ENCODE results near the gene EPAS1.

EPAS1 gene

DNA sequence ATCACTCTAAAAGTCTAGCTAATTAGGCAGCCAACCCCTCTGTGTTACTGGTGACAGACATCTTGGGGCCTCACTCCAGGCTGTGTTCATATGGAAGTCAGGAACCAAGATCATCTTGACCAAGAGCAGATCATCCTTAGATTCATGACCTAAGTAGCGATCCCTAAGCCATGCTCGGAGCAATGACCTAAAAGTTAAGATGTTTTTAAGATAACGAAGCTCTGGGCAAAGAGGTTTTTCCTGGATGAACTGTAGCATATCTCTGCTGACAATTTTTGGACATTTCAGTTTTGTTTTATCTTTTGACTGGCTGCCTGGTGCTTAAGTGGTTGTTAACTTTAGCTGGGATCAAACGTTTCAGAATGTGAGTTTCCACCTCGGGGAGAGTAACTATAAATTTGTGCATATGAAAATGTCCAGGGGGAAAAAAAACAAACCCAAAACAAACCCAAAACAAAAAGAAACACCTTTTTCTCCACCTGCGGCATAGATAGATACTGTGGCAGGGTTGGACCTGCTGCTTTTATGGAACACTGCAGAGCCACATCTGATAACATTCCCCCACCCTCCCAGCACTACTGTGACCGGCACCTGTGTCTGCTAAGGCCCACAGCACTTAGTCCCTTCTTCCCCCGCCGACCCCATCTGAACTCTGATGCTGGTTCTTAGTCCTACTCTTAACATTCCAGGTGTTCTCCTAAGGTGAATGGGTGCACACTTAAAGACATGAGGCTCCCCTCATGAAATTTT is 45.5 kb downstream of the EPAS1 start:
- DNase-seq, result no peak

- DNase-seq, result no peak
Measured at GRCh38 chr2:46344706-46345105, 47.5 kb downstream of the EPAS1 start.

DNA sequence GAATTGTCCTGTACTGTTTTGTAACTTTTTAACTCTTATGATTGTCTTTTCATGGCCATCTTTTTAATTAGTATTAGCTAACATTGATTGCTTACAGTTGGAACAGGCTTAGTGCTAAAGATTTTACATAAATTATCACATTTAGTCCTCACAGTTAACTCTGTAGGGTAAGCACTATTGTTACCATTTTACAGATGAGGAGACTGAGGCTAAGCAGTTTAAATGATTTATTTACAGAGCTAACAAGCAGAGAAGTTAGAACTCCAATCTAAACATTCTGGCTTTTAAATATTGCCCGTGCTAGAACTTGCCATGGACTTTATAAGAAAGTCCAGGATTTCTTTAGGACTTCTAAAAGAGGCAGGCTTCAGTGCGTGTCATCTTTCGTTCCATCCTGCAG is 48.6 kb downstream of the EPAS1 start:
- DNase-seq, result no peak

DNA sequence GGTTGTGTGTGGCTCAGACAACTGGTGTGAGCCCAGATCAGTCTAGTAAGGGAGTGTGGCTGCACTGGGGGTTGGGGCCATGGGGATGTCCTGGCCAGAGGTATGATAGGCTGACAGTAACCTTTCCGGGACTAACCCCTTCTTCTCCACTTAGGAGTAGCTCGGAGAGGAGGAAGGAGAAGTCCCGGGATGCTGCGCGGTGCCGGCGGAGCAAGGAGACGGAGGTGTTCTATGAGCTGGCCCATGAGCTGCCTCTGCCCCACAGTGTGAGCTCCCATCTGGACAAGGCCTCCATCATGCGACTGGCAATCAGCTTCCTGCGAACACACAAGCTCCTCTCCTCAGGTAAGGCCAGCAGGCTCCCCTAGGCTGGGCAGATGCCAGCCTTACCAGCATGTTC is 49.5 kb downstream of the EPAS1 start:
- no peak for DNase-seq

GRCh38 chr2:46347648-46348280 is 50.6 kb downstream of the EPAS1 start:
- DNase-seq, result no peak

GRCh38 chr2:46349115-46349547 is 51.9 kb downstream of the EPAS1 start:
- no peak for DNase-seq

DNA sequence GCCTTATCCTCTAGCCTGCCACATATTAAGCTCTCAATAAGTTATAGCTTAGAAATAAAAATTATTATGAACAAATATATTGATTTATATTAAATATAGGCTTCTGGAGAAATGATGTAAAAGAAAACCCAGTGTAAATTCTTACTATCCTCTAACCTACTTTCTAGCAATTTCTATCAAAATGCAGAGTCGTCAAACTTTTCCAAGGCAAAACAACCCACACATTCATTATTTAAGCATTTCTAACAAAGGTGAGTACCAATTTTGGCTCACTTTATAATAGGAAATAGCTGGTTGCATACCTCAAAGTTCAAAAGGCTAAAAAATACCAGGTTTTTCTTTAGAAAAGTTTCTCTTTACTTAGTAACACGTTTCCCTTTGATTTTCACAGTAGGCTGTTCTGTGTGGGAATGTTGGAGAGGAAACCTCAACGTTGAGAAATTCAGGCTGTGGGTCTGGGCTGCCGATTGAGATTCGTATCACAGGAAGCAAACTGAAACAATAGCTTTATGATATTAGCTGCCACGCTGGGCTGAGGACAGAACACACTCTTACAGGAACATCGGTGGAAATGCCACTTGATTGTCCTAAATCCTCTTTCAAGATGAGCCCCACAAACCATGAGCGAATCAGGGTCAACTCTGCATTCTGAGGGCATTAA is 53.0 kb downstream of the EPAS1 start:
- DNase-seq, result no peak

GRCh38 chr2:46351098-46351749 is 54.0 kb downstream of the EPAS1 start:
- peak; percentile 18 for DNase-seq

- DNase-seq, result peak; percentile 64
Measured at GRCh38 chr2:46351750-46352138, 54.5 kb downstream of the EPAS1 start.

GRCh38 chr2:46352621-46353020 is 55.4 kb downstream of the EPAS1 start:
- no peak for DNase-seq

DNA sequence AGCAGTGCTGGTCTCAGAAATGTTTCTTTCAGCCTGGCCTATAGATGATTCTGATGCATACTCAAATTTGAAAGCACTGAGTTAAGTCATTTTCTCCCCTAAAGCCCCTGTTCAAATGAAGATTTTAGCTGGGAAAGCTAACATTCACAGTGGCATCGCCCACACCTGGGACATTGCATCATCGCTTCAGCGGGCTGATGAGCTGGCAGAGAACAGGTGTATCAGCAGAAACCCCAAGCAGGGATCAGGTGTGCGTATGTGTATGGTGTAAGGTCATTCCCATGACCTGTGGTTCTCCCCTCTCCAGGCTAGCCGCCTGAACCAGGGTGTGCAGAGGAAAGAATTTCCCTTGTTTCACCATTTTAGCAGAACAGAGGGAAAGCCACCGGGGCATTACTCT is 56.3 kb downstream of the EPAS1 start:
- no peak for DNase-seq

GRCh38 chr2:46355756-46356155 is 58.5 kb downstream of the EPAS1 start:
- DNase-seq, result no peak

DNA sequence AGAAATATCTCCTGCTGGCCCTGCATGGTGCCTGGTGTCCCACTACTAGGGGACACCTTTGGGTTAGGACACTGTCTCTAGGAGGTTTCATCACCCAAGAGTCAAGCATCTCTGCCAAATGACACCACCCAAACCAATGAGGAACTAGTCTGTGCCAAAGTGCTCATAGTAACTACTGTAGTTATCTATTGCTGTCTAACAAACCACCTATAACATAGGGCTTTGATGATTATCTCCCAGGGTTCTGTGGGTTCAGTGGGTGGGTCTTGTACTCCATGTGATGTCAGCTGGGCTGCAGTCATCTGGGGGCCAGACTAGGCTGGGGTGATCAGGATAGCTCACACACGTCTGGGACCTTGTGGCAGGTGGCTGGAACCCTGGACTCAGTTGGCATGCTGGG is 59.8 kb downstream of the EPAS1 start:
- no peak for DNase-seq

DNA sequence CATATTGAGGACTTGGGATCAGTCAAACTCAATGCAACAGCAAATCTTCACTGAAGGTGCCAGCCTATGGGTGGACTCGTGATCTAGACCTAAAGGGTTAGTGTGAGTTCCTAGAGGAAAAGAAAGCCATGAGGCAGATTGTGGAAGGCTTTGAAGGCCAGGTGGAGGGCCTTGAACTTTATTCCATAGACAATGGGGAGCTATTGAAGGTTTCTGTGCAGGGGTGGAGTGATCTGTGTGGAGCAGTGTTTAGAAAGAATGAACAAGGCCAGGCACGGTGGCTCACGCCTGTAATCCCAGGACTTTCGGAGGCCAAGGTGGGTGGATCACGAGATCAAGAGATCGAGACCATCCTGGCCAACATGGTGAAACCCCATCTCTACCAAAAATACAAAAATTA is 61.5 kb downstream of the EPAS1 start:
- DNase-seq, result no peak

DNA sequence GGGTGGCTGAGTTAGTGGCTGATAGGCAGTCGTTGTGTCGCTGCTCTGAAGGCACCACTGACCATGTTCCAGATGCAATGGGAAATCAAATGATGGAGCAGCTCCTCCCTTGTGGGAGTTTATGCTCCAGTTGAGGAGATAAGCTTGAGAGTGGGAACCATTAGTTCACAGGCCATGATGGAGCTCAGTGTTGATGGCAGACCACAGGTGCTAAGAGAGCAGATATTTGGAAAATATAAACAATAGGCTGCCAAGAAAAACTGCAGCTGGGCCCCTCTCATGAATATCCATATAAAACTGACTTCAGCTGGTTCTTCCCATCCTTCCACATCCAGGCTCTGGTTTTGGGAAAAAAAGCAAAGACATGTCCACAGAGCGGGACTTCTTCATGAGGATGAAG is 63.1 kb downstream of the EPAS1 start:
- DNase-seq, result no peak

DNA sequence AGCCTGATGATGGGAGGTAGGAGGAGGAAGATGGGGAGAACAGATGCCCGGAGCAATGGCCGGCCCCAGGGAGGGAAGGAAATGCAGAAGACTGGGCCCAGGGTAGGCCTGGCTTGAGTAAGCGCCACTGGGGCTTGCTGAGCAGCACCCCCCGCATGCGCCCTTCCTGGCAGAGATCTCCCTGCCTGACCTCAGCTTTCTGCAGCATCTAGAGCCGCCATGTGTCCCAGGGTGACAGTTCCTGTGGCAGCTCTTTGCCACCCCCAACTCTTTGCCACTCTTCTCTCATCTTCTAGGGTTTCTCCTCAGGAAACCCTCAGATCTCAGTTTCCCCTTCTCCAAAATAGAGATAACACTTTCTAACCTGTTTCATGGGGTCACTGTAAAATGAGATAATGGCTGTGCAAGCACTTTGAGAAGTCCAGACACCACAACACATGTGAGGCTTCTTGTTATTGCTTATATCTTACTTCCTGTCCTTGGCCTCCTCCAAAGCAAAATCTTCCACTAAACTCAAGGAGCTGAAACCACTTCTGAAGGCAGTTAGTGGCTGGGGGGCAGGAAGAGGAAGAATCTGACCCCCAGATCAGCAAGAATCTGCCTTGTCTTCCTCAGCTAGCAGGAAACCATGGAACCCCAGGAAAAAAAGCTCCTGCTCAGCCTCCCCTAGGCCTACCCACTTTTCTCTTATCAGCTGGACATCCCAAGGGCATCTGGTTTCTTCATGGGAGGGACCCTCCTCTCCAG is 64.9 kb downstream of the EPAS1 start:
- DNase-seq, result no peak

DNA sequence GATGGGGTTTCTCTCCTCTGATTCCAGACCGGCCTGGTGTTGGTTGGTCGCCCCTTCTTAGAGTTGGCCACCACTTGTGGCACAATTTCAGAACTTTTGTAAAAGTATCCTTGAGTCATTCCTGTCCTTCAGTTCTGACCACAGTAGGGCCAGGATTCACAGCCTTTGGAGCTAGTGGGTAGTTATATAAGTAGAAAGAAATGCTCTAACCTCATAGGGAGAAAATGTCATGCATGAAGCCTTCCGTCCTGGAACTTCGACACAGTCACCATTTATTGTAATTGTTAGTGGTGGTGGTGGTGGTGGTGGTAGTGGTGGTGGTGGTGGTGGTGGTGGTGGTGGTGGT is 65.4 kb downstream of the EPAS1 start:
- no peak for DNase-seq

DNA sequence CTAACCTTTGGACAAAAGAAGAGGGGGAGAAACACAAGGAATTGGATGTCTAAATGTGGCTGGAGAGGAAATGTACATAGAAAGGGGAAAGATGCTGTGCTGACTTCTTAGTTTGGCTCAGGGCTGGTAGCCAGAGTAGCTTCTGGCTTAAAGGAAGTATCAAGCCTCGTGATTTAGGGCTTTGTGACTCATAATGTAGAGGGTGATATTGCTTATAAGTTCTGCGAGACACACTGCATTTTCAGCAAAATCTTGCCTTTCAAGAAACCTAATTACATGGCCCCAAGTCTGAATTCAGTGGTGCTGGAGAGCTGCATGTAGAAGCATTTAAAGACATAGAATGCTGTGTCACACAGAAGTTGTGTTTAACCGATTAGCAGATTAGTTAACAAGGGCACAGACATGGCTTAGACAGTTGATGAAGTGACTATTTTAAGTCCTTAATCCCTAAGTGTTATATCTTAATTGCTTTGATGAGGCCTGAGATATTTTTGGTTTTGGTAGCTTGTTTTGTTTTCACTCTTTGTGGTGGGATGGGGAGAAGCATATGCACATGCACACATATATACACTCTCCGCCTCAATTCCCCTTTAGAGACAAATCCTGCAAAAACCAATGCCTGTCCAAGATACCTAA is 66.4 kb downstream of the EPAS1 start:
- DNase-seq, result no peak

GRCh38 chr2:46364797-46365457 is 67.7 kb downstream of the EPAS1 start:
- no peak for DNase-seq

DNA sequence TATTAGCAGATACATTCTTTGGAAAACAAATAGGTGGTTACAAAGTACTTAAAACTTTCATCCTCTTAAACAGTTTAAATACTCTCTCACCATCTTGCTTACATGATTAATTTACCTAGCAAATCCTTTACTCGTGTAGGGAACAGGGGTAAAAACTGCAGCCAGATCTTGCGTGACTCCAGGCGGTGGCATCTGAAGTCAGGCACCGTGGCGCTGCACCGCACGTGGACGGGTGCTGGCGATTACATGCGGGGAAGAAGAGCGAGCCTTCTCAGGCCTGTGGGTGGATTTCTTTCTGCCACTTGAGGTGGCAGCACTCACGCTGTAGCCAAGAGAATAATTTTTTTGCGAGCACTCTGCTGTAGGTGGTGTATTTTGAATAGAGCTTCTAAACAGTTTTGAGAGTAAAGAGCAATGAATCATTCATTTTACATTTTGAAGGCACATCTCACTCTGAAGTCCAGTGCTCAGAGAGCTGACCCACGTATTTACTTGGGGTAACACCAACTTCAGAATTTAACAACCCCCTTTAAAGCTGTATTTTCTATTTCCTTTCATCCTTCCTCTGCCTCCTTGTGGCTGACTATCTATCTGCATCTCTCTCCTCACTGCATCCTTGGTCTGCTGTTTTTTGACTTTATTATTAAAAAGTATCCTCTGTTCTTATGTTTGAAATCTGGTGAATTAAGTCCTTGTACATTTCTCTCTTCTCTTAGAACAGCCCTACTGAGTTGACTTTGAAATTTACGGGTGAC is 68.9 kb downstream of the EPAS1 start:
- no peak for DNase-seq

DNA sequence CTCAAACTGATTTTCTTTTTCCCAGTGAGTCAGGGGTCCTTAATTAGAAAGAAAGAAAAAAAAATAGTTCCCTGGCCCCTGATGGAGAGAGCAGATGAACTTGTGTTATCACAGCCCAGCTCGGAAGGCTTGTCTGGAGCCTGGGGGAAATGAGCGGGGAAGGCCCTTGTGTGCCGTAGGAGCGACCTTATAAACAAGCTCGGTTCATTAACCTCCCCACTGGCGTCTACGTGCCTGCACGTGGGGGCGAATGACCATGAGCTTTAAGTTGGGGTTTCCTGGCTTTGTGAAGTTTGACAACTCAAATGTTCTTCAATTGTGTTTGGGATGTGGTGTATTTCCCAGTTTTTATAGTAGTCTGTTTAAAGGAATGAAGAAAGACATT is 69.5 kb downstream of the EPAS1 start:
- no peak for DNase-seq
